HEK293 (cell line): Measurements from ENCODE around the gene LENEP.

Experiments used
- CTCF ChIA-PET: fragments of 350-600 bp; formaldehyde crosslinking; extraction: SDS; loops from one replicate; lab custom pipeline; 2021; ENCODE audit warnings: antibody characterized with exemption; lab: Yijun Ruan, JAX
- POLR2A ChIA-PET: fragments of 300-600 bp; formaldehyde crosslinking; extraction: SDS; loops from one replicate; lab custom pipeline; 2020; ENCODE audit warnings: antibody characterized with exemption, inconsistent platforms; lab: Yijun Ruan, JAX
- H3K27ac ChIP-seq: fragments of 200-500 bp; sonication (Bioruptor generic); 2 replicates; pipeline ENCODE4 v1.5.1; 2014; ENCODE audit warnings: low read depth, low read length, control low read depth, inconsistent platforms; ENCODE audit errors: extremely low read depth
- H3K36me3 ChIP-seq, 2 experiments: fragments of 200-500 bp in 1 of 2; sonication (Bioruptor generic) in 1 of 2; 1 replicate in 1 of 2; 2 replicates in 1 of 2; pipeline ENCODE4 v1.5.1; 2014 to 2017; ENCODE audit warnings: inconsistent platforms in 2 of 2, low read length in 2 of 2; ENCODE audit not compliant: control insufficient read depth in 2 of 2, insufficient read depth in 1 of 2
- H3K4me1 ChIP-seq: fragments of 200-500 bp; sonication (Bioruptor generic); 2 replicates; pipeline ENCODE4 v1.5.1; 2014; ENCODE audit warnings: mild to moderate bottlenecking, low read length, inconsistent platforms; ENCODE audit not compliant: control insufficient read depth, insufficient read depth
- H3K4me3 ChIP-seq: 2 replicates; pipeline ENCODE4 v1.5.1; 2011; ENCODE audit warnings: low read depth, mild to moderate bottlenecking, control low read depth, low read length, moderate library complexity
- H3K9me3 ChIP-seq: fragments of 200-500 bp; sonication (Bioruptor generic); 2 replicates; pipeline ENCODE4 v1.5.1; 2014; ENCODE audit warnings: low read depth, low read length, inconsistent platforms; ENCODE audit not compliant: control insufficient read depth, insufficient read depth
- BCL11A ChIP-seq: fragments of 450-650 bp; formaldehyde crosslinking; IDR thresholded peaks from 2 replicates; pipeline ENCODE4 v1.5.1; 2016; ENCODE audit warnings: low read depth, missing biosample characterization, missing genetic modification characterization
- GFI1B ChIP-seq: fragments of 450-650 bp; formaldehyde crosslinking; IDR thresholded peaks from 2 replicates; pipeline ENCODE4 v1.5.1; 2016; ENCODE audit warnings: missing biosample characterization, missing genetic modification characterization
- HOXC10 ChIP-seq: sonication (generic); formaldehyde crosslinking; IDR thresholded peaks from 2 replicates; pipeline ENCODE4 v1.8.1; 2023; ENCODE audit warnings: mild to moderate bottlenecking, missing genetic modification reagents
- HOXD13 ChIP-seq: sonication (generic); formaldehyde crosslinking; IDR thresholded peaks from 2 replicates; pipeline ENCODE4 v1.8.0; 2022; ENCODE audit warnings: missing genetic modification reagents, borderline replicate concordance
- IKZF3 ChIP-seq: fragments of 450-650 bp; IDR thresholded peaks from 2 replicates; pipeline ENCODE4 v1.5.0; 2018; ENCODE audit warnings: missing biosample characterization, mild to moderate bottlenecking, missing genetic modification characterization, moderate library complexity
- KLF1 ChIP-seq: fragments of 450-650 bp; formaldehyde crosslinking; IDR thresholded peaks from 2 replicates; pipeline ENCODE4 v1.5.1; 2016; ENCODE audit warnings: missing biosample characterization, missing genetic modification characterization
- SP2 ChIP-seq: fragments of 450-650 bp; formaldehyde crosslinking; IDR thresholded peaks from 2 replicates; pipeline ENCODE4 v1.5.1; 2016; ENCODE audit warnings: missing biosample characterization, missing genetic modification characterization
- SP7 ChIP-seq: fragments of 450-650 bp; formaldehyde crosslinking; IDR thresholded peaks from 2 replicates; pipeline ENCODE4 v1.5.1; 2016; ENCODE audit warnings: missing biosample characterization, missing genetic modification characterization
- YY1 ChIP-seq: fragments of 450-650 bp; formaldehyde crosslinking; IDR thresholded peaks from 2 replicates; pipeline ENCODE4 v1.5.1; 2018; ENCODE audit warnings: missing biosample characterization, missing genetic modification characterization
- ZBTB1 ChIP-seq: fragments of 450-650 bp; formaldehyde crosslinking; IDR thresholded peaks from 2 replicates; pipeline ENCODE4 v1.5.1; 2016; ENCODE audit warnings: missing biosample characterization, missing genetic modification characterization
- ZBTB20 ChIP-seq: fragments of 450-650 bp; formaldehyde crosslinking; IDR thresholded peaks from 2 replicates; pipeline ENCODE4 v1.5.1; 2016; ENCODE audit warnings: missing biosample characterization, missing genetic modification characterization
- ZBTB7A ChIP-seq: fragments of 450-650 bp; formaldehyde crosslinking; IDR thresholded peaks from 2 replicates; pipeline ENCODE4 v1.5.1; 2016; ENCODE audit warnings: low read depth, missing biosample characterization, missing genetic modification characterization
- ZFHX2 ChIP-seq: fragments of 450-650 bp; formaldehyde crosslinking; conservative IDR thresholded peaks from 2 replicates; pipeline ENCODE4 v1.5.1; 2016; ENCODE audit warnings: missing biosample characterization, missing genetic modification characterization
- ZFP37 ChIP-seq: fragments of 450-650 bp; formaldehyde crosslinking; IDR thresholded peaks from 2 replicates; pipeline ENCODE4 v1.5.1; 2016; ENCODE audit warnings: missing biosample characterization, missing genetic modification characterization
- ZNF10 ChIP-seq: fragments of 450-650 bp; formaldehyde crosslinking; IDR thresholded peaks from 2 replicates; pipeline ENCODE4 v1.5.1; 2017; ENCODE audit warnings: missing biosample characterization, missing genetic modification characterization
- ZNF146 ChIP-seq: fragments of 450-650 bp; formaldehyde crosslinking; IDR thresholded peaks from 2 replicates; pipeline ENCODE4 v1.5.1; 2016; ENCODE audit warnings: missing biosample characterization, missing genetic modification characterization
- ZNF169 ChIP-seq: fragments of 450-650 bp; formaldehyde crosslinking; IDR thresholded peaks from 2 replicates; pipeline ENCODE4 v1.5.1; 2016; ENCODE audit warnings: missing biosample characterization, missing genetic modification characterization
- ZNF24 ChIP-seq: fragments of 450-650 bp; formaldehyde crosslinking; IDR thresholded peaks from 2 replicates; pipeline ENCODE4 v1.5.1; 2016; ENCODE audit warnings: missing biosample characterization, missing genetic modification characterization
- ZNF274 ChIP-seq, 2 experiments: fragments of 200-500 bp in 1 of 2; fragments of 450-650 bp in 1 of 2; sonication (Bioruptor generic) in 1 of 2; formaldehyde crosslinking in 1 of 2; IDR thresholded peaks; 2 replicates each; pipeline versions ENCODE4 v1.5.1 to v1.6.1; 2014 to 2016; ENCODE audit warnings: borderline replicate concordance in 1 of 2, inconsistent platforms in 1 of 2, low read length in 1 of 2, missing biosample characterization in 1 of 2, missing genetic modification characterization in 1 of 2
- ZNF311 ChIP-seq: fragments of 450-650 bp; formaldehyde crosslinking; IDR thresholded peaks from 2 replicates; pipeline ENCODE4 v1.5.1; 2017; ENCODE audit warnings: missing biosample characterization, missing genetic modification characterization, borderline replicate concordance
- ZNF416 ChIP-seq: fragments of 450-650 bp; formaldehyde crosslinking; IDR thresholded peaks from 2 replicates; pipeline ENCODE4 v1.5.1; 2016; ENCODE audit warnings: missing biosample characterization, missing genetic modification characterization
- ZNF423 ChIP-seq: fragments of 450-650 bp; formaldehyde crosslinking; IDR thresholded peaks from 2 replicates; pipeline ENCODE4 v1.5.1; 2016; ENCODE audit warnings: missing biosample characterization, missing genetic modification characterization
- ZNF48 ChIP-seq: fragments of 450-650 bp; formaldehyde crosslinking; IDR thresholded peaks from 2 replicates; pipeline ENCODE4 v1.5.1; 2016; ENCODE audit warnings: missing biosample characterization, missing genetic modification characterization
- ZNF514 ChIP-seq: fragments of 450-650 bp; formaldehyde crosslinking; IDR thresholded peaks from 2 replicates; pipeline ENCODE4 v1.5.1; 2016; ENCODE audit warnings: missing biosample characterization, missing genetic modification characterization
- ZNF530 ChIP-seq: fragments of 450-650 bp; formaldehyde crosslinking; IDR thresholded peaks from 2 replicates; pipeline ENCODE4 v1.5.1; 2016; ENCODE audit warnings: low read depth, missing biosample characterization, missing genetic modification characterization
- ZNF560 ChIP-seq: fragments of 450-650 bp; formaldehyde crosslinking; IDR thresholded peaks from 2 replicates; pipeline ENCODE4 v1.5.1; 2017; ENCODE audit warnings: missing biosample characterization, missing genetic modification characterization, borderline replicate concordance
- ZNF561 ChIP-seq: fragments of 450-650 bp; IDR thresholded peaks from 2 replicates; pipeline ENCODE4 v1.5.1; 2018; ENCODE audit warnings: missing biosample characterization, missing genetic modification characterization, borderline replicate concordance
- ZNF585B ChIP-seq: fragments of 450-650 bp; formaldehyde crosslinking; IDR thresholded peaks from 2 replicates; pipeline ENCODE4 v1.5.1; 2016; ENCODE audit warnings: missing biosample characterization, missing genetic modification characterization
- ZNF623 ChIP-seq: fragments of 450-650 bp; formaldehyde crosslinking; IDR thresholded peaks from 2 replicates; pipeline ENCODE4 v1.5.1; 2016; ENCODE audit warnings: missing biosample characterization, missing genetic modification characterization
- ZNF670 ChIP-seq: fragments of 450-650 bp; formaldehyde crosslinking; IDR thresholded peaks from 2 replicates; pipeline ENCODE4 v1.5.1; 2016; ENCODE audit warnings: missing biosample characterization, missing genetic modification characterization, low read depth
- ZNF677 ChIP-seq: fragments of 450-650 bp; IDR thresholded peaks from 2 replicates; pipeline ENCODE4 v1.5.0; 2018; ENCODE audit warnings: missing biosample characterization, mild to moderate bottlenecking, missing genetic modification characterization, moderate library complexity
- TF ChIP-seq, protein P1 (sequence below): fragments of 450-650 bp; formaldehyde crosslinking; IDR thresholded peaks from 2 replicates; pipeline ENCODE4 v1.5.1; 2017; ENCODE audit warnings: missing biosample characterization, missing genetic modification characterization
- TF ChIP-seq, protein P2 (sequence below): fragments of 450-650 bp; formaldehyde crosslinking; IDR thresholded peaks from 2 replicates; pipeline ENCODE4 v1.5.1; 2016; ENCODE audit warnings: missing biosample characterization, missing genetic modification characterization
- TF ChIP-seq, protein P3 (sequence below): fragments of 450-650 bp; IDR thresholded peaks from 2 replicates; pipeline ENCODE4 v1.5.1; 2018; ENCODE audit warnings: missing biosample characterization, mild to moderate bottlenecking, missing genetic modification characterization

Gene LENEP

DNA sequence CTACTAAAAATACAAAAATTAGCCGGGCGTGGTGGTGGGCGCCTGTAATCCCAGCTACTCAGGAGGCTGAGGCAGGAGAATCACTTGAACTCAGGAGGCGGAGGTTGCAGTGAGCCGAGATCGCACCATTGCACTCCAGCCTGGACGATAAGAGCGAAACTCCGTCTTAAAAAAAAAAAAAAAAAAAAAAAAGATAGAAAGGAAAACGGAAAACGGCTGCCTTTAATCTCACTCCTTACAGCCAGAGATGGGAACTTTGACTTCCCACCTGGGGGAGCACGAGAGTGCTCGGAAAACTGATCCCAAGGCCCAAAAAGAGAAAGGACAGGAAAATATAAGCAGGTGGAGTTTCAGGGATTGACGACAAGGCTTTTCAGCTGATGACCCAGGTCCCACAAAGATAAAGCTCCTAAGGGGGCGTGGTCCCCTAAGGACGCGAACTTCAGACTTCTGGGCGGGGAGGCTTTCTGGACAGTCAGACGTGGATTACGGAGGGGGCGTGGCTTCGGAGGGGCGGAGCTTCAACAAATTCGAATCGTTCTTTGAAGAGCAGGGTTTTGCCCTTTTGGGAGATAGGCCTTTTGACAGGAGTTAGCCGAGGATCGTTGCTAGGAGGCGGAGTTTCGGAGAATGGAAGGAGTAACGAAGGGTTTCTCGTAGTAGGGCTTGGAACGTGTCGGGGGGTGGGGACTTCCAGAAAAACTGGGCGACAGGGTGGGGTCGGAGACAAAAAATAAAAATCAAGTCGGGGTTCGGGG, 19.9 kb upstream of the LENEP start (continued):
- TF ChIP-seq ZNF169 (no peak), ZBTB7A (tag by site-specific recombination) (no peak), HOXD13 (CRISPR knock-in tag) (no peak), ZBTB20 (no peak), ZBTB1 (tag by site-specific recombination) (no peak), ZNF561 (no peak)
- TF ChIP-seq, all 188 proteins: peak for 36

DNA sequence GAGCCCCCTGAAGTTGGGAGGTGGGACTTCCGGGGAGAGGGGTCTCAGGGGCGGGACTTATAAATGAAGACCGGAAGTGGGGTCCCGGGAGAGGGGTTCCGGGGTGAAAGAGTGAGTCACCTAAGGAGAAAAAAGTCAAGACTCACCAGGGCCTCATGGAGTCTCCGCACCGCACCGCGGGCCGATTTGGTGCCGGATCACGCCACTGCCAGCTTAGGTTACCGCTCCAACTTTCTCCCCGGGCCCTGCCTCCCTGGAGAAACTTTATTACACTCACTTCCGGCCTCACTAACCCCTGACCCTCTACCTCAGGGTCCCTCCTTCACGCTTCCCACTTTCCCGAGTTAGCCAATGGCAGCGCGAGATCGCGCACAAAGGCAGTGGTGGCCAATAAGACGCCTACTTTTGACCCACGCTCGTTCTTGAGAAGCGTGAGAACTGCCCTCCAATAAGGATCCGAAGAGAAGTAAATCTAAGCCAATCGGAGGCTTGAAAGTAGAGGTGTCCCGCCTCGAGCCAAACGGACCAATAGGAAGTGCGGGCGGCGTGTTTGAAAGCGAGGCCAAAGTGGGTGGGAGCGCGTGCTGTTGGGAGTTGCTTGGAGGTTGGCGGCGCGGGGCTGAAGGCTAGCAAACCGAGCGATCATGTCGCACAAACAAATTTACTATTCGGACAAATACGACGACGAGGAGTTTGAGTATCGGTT, 19.1 kb upstream of the LENEP start, which contains the start of gene CKS1B:
TSS of gene CKS1B (plus strand) at position 580 of the 706 bp plus-strand sequence. CDS start at position 645, 65 bp downstream.
- Histone ChIP-seq H3K27ac (peak within 1 kb of the TSS; percentile 76), H3K9me3 (no peaks in the 10 kb centered on the region), H3K36me3 (peaks cover 0 to 16% of the 10 kb centered on the region in 2 experiments; a peak in 2 of 3 replicates), H3K4me3 (peak within 1 kb of the TSS; percentile 68), H3K4me1 (peaks cover 12% of the 10 kb centered on the region)
- ChIA-PET CTCF (interaction anchor here (0.8 to 2.7 kb wide), 9 partner anchors 9 to 86 kb away, joined by 3 to 16 read pairs (median 5); partner anchors contain the start of genes FLAD1 and PYGO2), POLR2A (interaction anchor here (0.7 to 6.0 kb wide), 15 partner anchors 9 to 111 kb away, joined by 3 to 69 read pairs (median 8); partner anchors contain the start of genes ADAM15, FLAD1, LENEP and PBXIP1)
- TF ChIP-seq ZNF670 (tag by site-specific recombination) (no peak), ZFP37 (tag by site-specific recombination) (no peak), ZNF24 (tag by site-specific recombination) (0 out of 2 replicates have a peak, but pooled peaks have one; percentile 19), ZNF311 (tag by site-specific recombination) (no peak), BCL11A (tag by site-specific recombination) (peak; percentile 99), HOXC10 (CRISPR knock-in tag) (no peak), ZNF416 (no peak), ZNF48 (tag by site-specific recombination) (no peak), ZFHX2 (peak; percentile 90), ZNF274 (IDR thresholded peaks at IDR 0.05; ENCODE audit: low read length) (no peak), ZNF274 (tag by site-specific recombination; IDR thresholded peaks at IDR 0.05; ENCODE audit: borderline replicate concordance) (no peak), YY1 (tag by site-specific recombination) (no peak), ZNF423 (peak; percentile 84), ZNF560 (tag by site-specific recombination) (no peak), SP7 (peak; percentile 40; the same call in 1 of the 2 replicates), ZNF146 (tag by site-specific recombination) (no peak), ZNF514 (tag by site-specific recombination) (no peak), IKZF3 (tag by site-specific recombination) (no peak; the same call in 1 of the 2 replicates), KLF1 (tag by site-specific recombination) (no peak), GFI1B (tag by site-specific recombination) (no peak), ZNF585B (tag by site-specific recombination) (no peak), SP2 (tag by site-specific recombination) (peak; percentile 96), ZNF677 (tag by site-specific recombination) (no peak), ZNF10 (tag by site-specific recombination) (no peak), ZNF623 (no peak), ZNF530 (tag by site-specific recombination) (no peak)
- TF ChIP-seq, protein P1, sequence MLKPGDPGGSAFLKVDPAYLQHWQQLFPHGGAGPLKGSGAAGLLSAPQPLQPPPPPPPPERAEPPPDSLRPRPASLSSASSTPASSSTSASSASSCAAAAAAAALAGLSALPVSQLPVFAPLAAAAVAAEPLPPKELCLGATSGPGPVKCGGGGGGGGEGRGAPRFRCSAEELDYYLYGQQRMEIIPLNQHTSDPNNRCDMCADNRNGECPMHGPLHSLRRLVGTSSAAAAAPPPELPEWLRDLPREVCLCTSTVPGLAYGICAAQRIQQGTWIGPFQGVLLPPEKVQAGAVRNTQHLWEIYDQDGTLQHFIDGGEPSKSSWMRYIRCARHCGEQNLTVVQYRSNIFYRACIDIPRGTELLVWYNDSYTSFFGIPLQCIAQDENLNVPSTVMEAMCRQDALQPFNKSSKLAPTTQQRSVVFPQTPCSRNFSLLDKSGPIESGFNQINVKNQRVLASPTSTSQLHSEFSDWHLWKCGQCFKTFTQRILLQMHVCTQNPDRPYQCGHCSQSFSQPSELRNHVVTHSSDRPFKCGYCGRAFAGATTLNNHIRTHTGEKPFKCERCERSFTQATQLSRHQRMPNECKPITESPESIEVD (tag by site-specific recombination) = no peak
- TF ChIP-seq, protein P2, sequence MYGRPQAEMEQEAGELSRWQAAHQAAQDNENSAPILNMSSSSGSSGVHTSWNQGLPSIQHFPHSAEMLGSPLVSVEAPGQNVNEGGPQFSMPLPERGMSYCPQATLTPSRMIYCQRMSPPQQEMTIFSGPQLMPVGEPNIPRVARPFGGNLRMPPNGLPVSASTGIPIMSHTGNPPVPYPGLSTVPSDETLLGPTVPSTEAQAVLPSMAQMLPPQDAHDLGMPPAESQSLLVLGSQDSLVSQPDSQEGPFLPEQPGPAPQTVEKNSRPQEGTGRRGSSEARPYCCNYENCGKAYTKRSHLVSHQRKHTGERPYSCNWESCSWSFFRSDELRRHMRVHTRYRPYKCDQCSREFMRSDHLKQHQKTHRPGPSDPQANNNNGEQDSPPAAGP (tag by site-specific recombination) = peak; percentile 71
- TF ChIP-seq, protein P3, sequence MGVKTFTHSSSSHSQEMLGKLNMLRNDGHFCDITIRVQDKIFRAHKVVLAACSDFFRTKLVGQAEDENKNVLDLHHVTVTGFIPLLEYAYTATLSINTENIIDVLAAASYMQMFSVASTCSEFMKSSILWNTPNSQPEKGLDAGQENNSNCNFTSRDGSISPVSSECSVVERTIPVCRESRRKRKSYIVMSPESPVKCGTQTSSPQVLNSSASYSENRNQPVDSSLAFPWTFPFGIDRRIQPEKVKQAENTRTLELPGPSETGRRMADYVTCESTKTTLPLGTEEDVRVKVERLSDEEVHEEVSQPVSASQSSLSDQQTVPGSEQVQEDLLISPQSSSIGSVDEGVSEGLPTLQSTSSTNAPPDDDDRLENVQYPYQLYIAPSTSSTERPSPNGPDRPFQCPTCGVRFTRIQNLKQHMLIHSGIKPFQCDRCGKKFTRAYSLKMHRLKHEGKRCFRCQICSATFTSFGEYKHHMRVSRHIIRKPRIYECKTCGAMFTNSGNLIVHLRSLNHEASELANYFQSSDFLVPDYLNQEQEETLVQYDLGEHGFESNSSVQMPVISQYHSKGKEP (tag by site-specific recombination) = no peak
